K562 (cell line): Measurements from ENCODE around the gene CENPC. TPM values are rescaled to one million over a fixed set of nuclear protein-coding genes. Genes with fewer than 3 reads are reported as not detected.

Experiments
- ATAC-seq: fragments of 200-7000 bp; cut with Tn5 transposase; 3 replicates; pipeline ENCODE4 v1.9.1; 2020; ENCODE audit warnings: moderate library complexity
- BruUV-seq: library from RNA; stranded (reverse); fragments of 400-500 nt; replicated peaks from 2 replicates; lab custom pipeline; 2021; lab: Mats Ljungman, UMichigan
- CTCF ChIA-PET: fragments of 300-600 bp; formaldehyde crosslinking; extraction: SDS; loops from one replicate; lab custom pipeline; 2021; ENCODE audit warnings: low intra/inter-chr PET ratio; lab: Yijun Ruan, JAX
- POLR2A ChIA-PET: fragments of 300-600, 350-650 bp; sonication (Branson Sonifier 250); formaldehyde crosslinking; extraction: SDS; loops from one replicate; lab custom pipeline; 2021; ENCODE audit warnings: antibody characterized with exemption, inconsistent platforms; lab: Yijun Ruan, JAX
- DNase-seq, 4 experiments: peaks; one replicate each; pipeline versions ENCODE4 v3.0.0 to v3.0.0-alpha.2; 2011 to 2018; ENCODE audit warnings: low spot score in 3 of 4, mixed read lengths in 3 of 4; ENCODE audit errors: extremely low read depth in 1 of 4
- FAIRE-seq: peaks from 2 replicates; lab custom pipeline; 2011; peaks lifted over from hg19 to GRCh38; lab: Jason Lieb, UNC
- H2AFZ ChIP-seq: 2 replicates; pipeline ENCODE4 v1.6.0; 2011; ENCODE audit warnings: low read depth, low read length, control low read depth, inconsistent platforms
- H3K27ac ChIP-seq: fragments of 200-600 bp; 3 replicates; pipeline ENCODE4 v1.8.0; 2011; ENCODE audit warnings: low read depth, mild to moderate bottlenecking, control low read depth, inconsistent platforms, low read length, moderate library complexity, mixed read lengths; ENCODE audit errors: extremely low read depth
- H3K27me3 ChIP-seq, 2 experiments: fragments of 300-600 bp in 1 of 2; 2 replicates in 1 of 2; 3 replicates in 1 of 2; pipeline versions ENCODE4 v1.6.0 to v1.8.0; 2011; ENCODE audit warnings: inconsistent platforms in 2 of 2, low read length in 2 of 2, mild to moderate bottlenecking in 1 of 2, mixed read lengths in 1 of 2, moderate library complexity in 1 of 2; ENCODE audit not compliant: control insufficient read depth in 2 of 2, insufficient read depth in 2 of 2
- H3K36me3 ChIP-seq: fragments of 300-600 bp; 3 replicates; pipeline ENCODE4 v1.8.0; 2011; ENCODE audit warnings: mild to moderate bottlenecking, low read length, inconsistent platforms; ENCODE audit not compliant: control insufficient read depth, insufficient read depth
- H3K4me1 ChIP-seq, 2 experiments: fragments of 200-600 bp in 1 of 2; replicated peaks in 1 of 2; 2 replicates in 1 of 2; 3 replicates in 1 of 2; pipeline versions ENCODE4 v1.5.1 to v1.8.0; 2011; ENCODE audit warnings: inconsistent platforms in 2 of 2, low read length in 2 of 2, mild to moderate bottlenecking in 1 of 2, mixed read lengths in 1 of 2, moderate library complexity in 1 of 2; ENCODE audit not compliant: control insufficient read depth in 2 of 2, insufficient read depth in 2 of 2
- H3K4me2 ChIP-seq: 2 replicates; pipeline ENCODE4 v1.6.1; 2011; ENCODE audit warnings: low read length, control low read depth, inconsistent platforms, mixed read lengths; ENCODE audit not compliant: insufficient read depth
- H3K4me3 ChIP-seq: fragments of 200-600 bp; sonication (generic), shearing (Covaris generic); 2 replicates; pipeline ENCODE4 v1.5.1; 2016; ENCODE audit warnings: control low read depth, inconsistent platforms
- H3K79me2 ChIP-seq: fragments of 200-600 bp; 3 replicates; pipeline ENCODE4 v1.8.0; 2011; ENCODE audit warnings: low read length, inconsistent platforms; ENCODE audit not compliant: control insufficient read depth, insufficient read depth
- H3K9ac ChIP-seq, 2 experiments: 2 replicates each; pipeline versions ENCODE4 v1.6.0 to v1.6.1; 2011; ENCODE audit warnings: low read depth in 2 of 2, low read length in 2 of 2, control low read depth in 1 of 2, inconsistent platforms in 1 of 2, mild to moderate bottlenecking in 1 of 2, mixed read lengths in 1 of 2; ENCODE audit not compliant: insufficient read depth in 1 of 2
- H3K9me1 ChIP-seq: one replicate; pipeline ENCODE4 v1.6.0; 2011; ENCODE audit warnings: inconsistent platforms, mild to moderate bottlenecking, low read length, moderate library complexity; ENCODE audit not compliant: control insufficient read depth, insufficient read depth
- H3K9me3 ChIP-seq: replicated peaks from 2 replicates; pipeline ENCODE4 v1.5.1; 2011; ENCODE audit warnings: low read depth, low read length, inconsistent platforms; ENCODE audit not compliant: control insufficient read depth, insufficient read depth
- H4K20me1 ChIP-seq: replicated peaks from 2 replicates; pipeline ENCODE4 v1.6.1; 2011; ENCODE audit warnings: low read length, inconsistent platforms, mixed read lengths; ENCODE audit not compliant: control insufficient read depth, insufficient read depth
- ASH1L ChIP-seq: fragments of 450-650 bp; IDR thresholded peaks from 2 replicates; pipeline ENCODE4 v1.6.1; 2018; ENCODE audit warnings: borderline replicate concordance, mild to moderate bottlenecking, low read depth; ENCODE audit not compliant: partially characterized antibody
- C11orf30 ChIP-seq: fragments of 450-650 bp; IDR thresholded peaks from 2 replicates; pipeline ENCODE4 v1.6.1; 2016; ENCODE audit warnings: low read depth, mild to moderate bottlenecking
- CEBPB ChIP-seq: fragments of 450-650 bp; IDR thresholded peaks from 2 replicates; pipeline ENCODE4 v1.6.1; 2016; ENCODE audit warnings: missing genetic modification characterization, missing compliant biosample characterization
- CEBPG ChIP-seq, 3 experiments: fragments of 200-800 bp in 1 of 3; sonication (Bioruptor generic) in 1 of 3; sonication (generic) in 1 of 3; formaldehyde crosslinking in 1 of 3; IDR thresholded peaks in 2 of 3; conservative IDR thresholded peaks in 1 of 3; 2 replicates each; pipeline versions ENCODE4 v1.6.1 to v1.8.0; 2016 to 2022; ENCODE audit warnings: missing compliant biosample characterization in 2 of 3, missing genetic modification characterization in 2 of 3, mild to moderate bottlenecking in 1 of 3, missing genetic modification reagents in 1 of 3
- LARP7 ChIP-seq: fragments of 450-650 bp; IDR thresholded peaks from 2 replicates; pipeline ENCODE4 v1.6.1; 2016
- POLR2A ChIP-seq: fragments of 450-650 bp; conservative IDR thresholded peaks from 2 replicates; pipeline ENCODE4 v1.6.1; 2016
- THRA ChIP-seq: fragments of 450-650 bp; IDR thresholded peaks from 2 replicates; pipeline ENCODE4 v1.6.1; 2017; ENCODE audit warnings: mild to moderate bottlenecking, moderate library complexity
- ZMIZ1 ChIP-seq, 2 experiments: fragments of 150-350 bp in 1 of 2; IDR thresholded peaks; 2 replicates each; pipeline ENCODE4 v1.6.1; 2012 to 2016; ENCODE audit warnings: low read depth in 2 of 2, low read length in 2 of 2, mild to moderate bottlenecking in 1 of 2, moderate library complexity in 1 of 2
- in situ Hi-C: fragments of 300-500 bp; cut with MboI; formaldehyde crosslinking; loops from 4 replicates; pipeline ENCODE4 v1.15.0; 2018; ENCODE audit warnings: inconsistent platforms, mixed read lengths
- intact Hi-C: fragments of 100-400 bp; cut with micrococcal nuclease; formaldehyde crosslinking; loops from 2 replicates; pipeline ENCODE4 v1.14.2; 2022
- polyA plus RNA-seq, 8 experiments: library from polyadenylated mRNA; depleted of rRNA in 4 of 8; stranded (reverse) in 5 of 8; unstranded in 3 of 8; fragments of >200 nt; fragmentation: Nextera tagmentation in 2 of 8; fragmentation: Illumina TruSeq in 1 of 8; extraction: Ambion mirVana in 2 of 8; extraction: Trizol in 1 of 8; gene quantifications; 2 replicates each; pipeline versions ENCODE4 v1.2.1 to v1.2.3, GENCODE V29; 2011 to 2014; ENCODE audit warnings: inconsistent platforms in 1 of 8, missing spikeins in 1 of 8
- total RNA-seq, 7 experiments: library from RNA; depleted of rRNA in 6 of 7; stranded (reverse); fragments of >200 nt in 6 of 7; fragmentation: Illumina TruSeq in 2 of 7; extraction: Trizol in 2 of 7; gene quantifications; 2 replicates each; pipeline versions ENCODE4 v1.2.1 to v1.2.3, GENCODE V29; 2011 to 2021; ENCODE audit warnings: low replicate concordance in 1 of 7
- TF ChIP-seq, protein P1 (sequence below): IDR thresholded peaks from 2 replicates; pipeline ENCODE4 v1.6.1; 2016; ENCODE audit warnings: missing genetic modification characterization, missing compliant biosample characterization
- TF ChIP-seq, protein P2 (sequence below), 2 experiments: fragments of 450-650 bp in 1 of 2; sonication (generic) in 1 of 2; formaldehyde crosslinking in 1 of 2; IDR thresholded peaks in 1 of 2; conservative IDR thresholded peaks in 1 of 2; 2 replicates each; pipeline versions ENCODE4 v1.6.1 to v1.8.1; 2016 to 2023; ENCODE audit warnings: mild to moderate bottlenecking in 2 of 2, moderate library complexity in 2 of 2, inconsistent platforms in 1 of 2, missing genetic modification reagents in 1 of 2

The CENPC gene
- total and polyA plus RNA-seq, 9 of the 15 experiments (the other 6 are each of a cell fraction or from before 2014, with no cell fraction given): 18.1 to 48.5 (median 30.8) TPM

- TF ChIP-seq ASH1L (no peak), LARP7 (no peak)
- TF ChIP-seq, all 486 proteins: peak for 0
Measured at GRCh38 chr4:67470871-67471270, 74.4 kb downstream of the CENPC start (continued).

GRCh38 chr4:67468830-67469229 lies 76.5 kb downstream of the CENPC start:
- ATAC-seq: no peak
- no peak overlapping the region for H3K4me3 ChIP-seq
- no peak for DNase-seq
- ChIA-PET POLR2A (no interaction called here), CTCF (no interaction called here)
- peaks cover 37% of the 10 kb centered on the region for H3K36me3 ChIP-seq
- no peaks in the 10 kb centered on the region for H3K4me1 ChIP-seq
- no peak overlapping the region for H3K4me2 ChIP-seq
- no peak overlapping the region for H3K27ac ChIP-seq
- H2AFZ ChIP-seq: no peak overlapping the region
- H3K79me2 ChIP-seq: no peaks in the 10 kb centered on the region
- in situ Hi-C loops: no loop called here
- no peak for FAIRE-seq
- intact Hi-C loops: no loop called here
- no peaks in the 10 kb centered on the region for H3K9me1 ChIP-seq
- BruUV-seq: no TSS peak
- TF ChIP-seq ZMIZ1 (IDR thresholded peaks at IDR 0.05; ENCODE audit: low read depth in 2 of 2, low read length in 2 of 2) (no peak), C11orf30 (no peak), THRA (no peak), CEBPB (tag) (peak; percentile 62), POLR2A (no peak), CEBPG (CRISPR knock-in tag; IDR thresholded peaks at IDR 0.05) (no peak), CEBPG (tag; conservative IDR thresholded peaks at IDR 0.05 in 1 of 2, IDR thresholded peaks at IDR 0.05 in 1 of 2) (peak; percentile 36 to 52; a peak in 2 of 4 replicates)
- TF ChIP-seq, protein P1, sequence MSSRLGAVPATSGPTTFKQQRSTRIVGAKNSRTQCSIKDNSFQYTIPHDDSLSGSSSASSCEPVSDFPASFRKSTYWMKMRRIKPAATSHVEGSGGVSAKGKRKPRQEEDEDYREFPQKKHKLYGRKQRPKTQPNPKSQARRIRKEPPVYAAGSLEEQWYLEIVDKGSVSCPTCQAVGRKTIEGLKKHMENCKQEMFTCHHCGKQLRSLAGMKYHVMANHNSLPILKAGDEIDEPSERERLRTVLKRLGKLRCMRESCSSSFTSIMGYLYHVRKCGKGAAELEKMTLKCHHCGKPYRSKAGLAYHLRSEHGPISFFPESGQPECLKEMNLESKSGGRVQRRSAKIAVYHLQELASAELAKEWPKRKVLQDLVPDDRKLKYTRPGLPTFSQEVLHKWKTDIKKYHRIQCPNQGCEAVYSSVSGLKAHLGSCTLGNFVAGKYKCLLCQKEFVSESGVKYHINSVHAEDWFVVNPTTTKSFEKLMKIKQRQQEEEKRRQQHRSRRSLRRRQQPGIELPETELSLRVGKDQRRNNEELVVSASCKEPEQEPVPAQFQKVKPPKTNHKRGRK: no peak
- TF ChIP-seq, protein P2, sequence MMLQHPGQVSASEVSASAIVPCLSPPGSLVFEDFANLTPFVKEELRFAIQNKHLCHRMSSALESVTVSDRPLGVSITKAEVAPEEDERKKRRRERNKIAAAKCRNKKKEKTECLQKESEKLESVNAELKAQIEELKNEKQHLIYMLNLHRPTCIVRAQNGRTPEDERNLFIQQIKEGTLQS (IDR thresholded peaks at IDR 0.05): peak; percentile 66
- TF ChIP-seq, protein P2 (CRISPR knock-in tag; conservative IDR thresholded peaks at IDR 0.05): no peak
- TF ChIP-seq, all 486 proteins: peak for 3
- no peaks in the 10 kb centered on the region for H3K9me3 ChIP-seq
- H4K20me1 ChIP-seq: no peaks in the 10 kb centered on the region
- H3K9ac ChIP-seq: no peak overlapping the region
- no peaks in the 10 kb centered on the region for H3K27me3 ChIP-seq
